GM18861 (cell line): ENCODE results near the gene DENND4C.
"Not testable (repeated sequence)": the region's sequence is repeated elsewhere in the genome, so short reads cannot be mapped to it uniquely, and the experiment has no call there.

Experiments
- ATAC-seq: cut with Tn5 transposase; IDR thresholded peaks from one replicate; pipeline ENCODE4 v1.9.1; 2021; ENCODE audit not compliant: unreplicated experiment

DENND4C gene

DNA sequence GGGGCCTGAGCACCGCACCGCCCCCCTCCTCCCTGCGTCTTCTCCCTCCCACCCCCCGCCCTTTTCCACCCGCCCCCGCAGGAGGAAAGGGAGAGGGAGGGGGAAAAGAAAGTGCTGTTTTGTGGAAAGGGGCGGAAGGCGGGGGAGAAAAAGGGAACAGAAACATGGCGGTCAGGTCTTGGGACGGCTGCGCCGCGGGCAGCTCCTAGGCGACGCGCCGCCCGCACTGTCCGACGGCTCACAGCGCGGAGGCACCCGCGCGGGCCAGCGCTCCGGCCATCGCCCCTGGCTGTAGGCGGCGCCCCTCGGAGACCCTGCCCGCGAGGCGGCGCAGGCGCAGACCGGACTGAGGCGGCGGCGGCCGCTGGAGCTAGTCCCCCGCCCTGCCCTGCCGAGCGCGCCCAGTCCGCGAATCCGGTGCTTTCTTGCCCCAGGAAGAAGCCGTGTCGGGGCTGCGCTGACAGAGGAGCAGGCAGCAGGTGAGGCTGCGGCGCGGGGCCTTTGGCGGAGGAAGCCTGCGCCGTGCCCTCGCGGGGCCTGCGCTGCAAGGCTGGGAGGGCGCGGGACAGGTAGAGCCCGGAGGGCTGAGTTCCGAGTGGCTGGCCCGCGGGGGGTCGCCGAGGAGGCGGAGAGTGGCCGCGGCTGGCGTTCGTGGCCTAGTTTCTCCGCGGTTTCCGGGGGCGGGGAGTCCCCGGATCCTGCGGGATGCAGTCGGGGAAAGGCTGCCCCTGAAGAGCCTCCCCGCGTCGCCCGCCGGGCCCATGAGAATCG lies at the start of gene DENND4C:
Gene DENND4C, plus strand, starts transcription at position 339 of the 771 bp plus-strand sequence. CDS start 45,482 bp downstream, outside the sequence.
- ATAC-seq = peak; percentile 71

DNA sequence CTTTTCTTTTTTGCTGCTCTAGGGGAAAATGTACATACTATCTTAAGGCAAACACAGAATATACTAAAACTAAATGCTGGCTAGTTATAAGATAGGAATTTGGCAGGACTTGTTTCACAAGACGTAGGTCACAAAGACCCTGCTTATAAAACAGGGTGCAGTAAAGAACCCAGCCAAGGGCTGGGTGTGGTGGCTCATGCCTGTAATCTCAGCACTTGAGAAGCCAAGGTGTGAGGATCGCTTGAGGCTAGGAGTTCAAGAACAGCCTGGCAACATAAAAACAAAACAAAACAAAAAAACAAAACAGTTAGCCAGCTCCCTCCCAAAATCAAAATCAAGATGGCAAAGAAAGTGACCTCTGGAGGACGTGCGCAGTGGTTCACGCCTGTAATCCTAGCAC lies 49.5 kb upstream of the DENND4C start:
- no peak for ATAC-seq

DNA sequence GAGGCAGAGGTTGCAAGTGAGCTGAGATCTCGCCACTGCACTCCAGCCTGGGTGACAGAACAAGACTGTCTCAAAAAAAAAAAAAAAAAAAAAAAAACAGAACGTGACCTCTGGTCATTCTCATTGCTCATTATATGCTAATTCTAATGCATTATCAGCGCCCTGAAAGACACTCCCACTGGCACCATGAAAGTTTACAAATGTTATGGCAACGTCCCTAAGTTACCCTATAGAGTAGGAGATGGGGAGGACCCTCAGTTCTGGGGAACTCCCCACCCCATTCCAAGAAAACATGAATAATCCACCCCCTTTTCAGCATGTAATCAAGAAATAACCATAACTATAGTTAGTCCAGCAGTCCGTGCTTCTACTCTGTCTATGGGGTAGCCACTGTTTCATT lies 48.9 kb upstream of the DENND4C start:
- ATAC-seq = no peak

DNA sequence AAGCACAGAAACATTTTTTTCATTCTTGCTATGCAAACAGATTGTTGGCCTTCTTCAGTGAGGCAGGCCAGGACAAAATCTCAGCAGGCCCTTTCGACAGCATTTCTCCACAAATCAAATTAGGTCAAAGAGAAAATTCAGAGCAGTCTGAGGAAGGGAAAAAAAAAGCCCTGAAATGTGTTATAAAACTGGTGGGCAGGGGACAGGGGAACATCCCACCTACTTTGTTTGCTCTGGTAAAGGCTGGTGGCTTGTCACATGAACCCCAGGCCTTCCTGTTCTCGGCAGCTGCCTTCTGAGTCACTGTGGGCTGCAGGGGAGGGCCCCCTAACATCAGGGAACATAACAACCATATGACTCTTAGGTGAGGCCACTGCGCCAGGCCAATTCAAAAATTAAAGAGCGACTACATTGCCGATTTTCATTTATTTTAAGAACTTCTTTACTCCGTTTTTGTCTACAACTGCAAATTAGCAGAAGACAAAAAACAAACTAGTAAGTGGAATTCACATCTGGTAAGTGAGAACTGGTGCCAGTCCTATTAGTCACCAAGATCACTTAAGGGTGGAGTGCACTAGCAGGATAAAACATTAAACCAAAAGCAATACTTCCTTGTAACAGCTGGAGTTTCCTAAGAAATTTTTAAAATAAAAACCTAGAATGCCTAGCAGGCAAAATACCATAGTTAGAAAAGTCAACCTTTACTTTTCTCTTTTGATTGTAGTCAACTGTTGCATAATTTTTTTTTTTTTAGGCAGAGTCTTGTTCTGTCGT lies 46.2 kb upstream of the DENND4C start:
- ATAC-seq = peak; percentile 99

DNA sequence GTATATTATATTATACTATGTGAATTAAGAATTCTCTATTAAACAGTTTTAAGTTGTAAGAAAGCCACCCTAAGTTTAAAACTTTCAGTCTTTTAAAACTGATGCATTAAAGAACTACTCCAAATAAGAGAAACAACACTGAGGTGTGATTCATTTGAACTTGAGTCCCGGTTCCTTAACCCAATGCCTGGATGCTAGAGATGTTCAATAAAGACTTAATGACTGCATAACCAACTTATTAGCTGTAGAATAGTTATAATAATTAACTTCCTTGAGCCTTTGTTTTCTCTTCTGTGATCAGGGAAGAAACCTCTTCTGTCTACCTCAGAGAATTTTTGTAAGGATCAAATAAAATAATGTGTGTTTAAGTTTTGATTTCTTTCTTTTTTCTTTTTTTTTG lies 45.3 kb upstream of the DENND4C start:
- no peak for ATAC-seq

DNA sequence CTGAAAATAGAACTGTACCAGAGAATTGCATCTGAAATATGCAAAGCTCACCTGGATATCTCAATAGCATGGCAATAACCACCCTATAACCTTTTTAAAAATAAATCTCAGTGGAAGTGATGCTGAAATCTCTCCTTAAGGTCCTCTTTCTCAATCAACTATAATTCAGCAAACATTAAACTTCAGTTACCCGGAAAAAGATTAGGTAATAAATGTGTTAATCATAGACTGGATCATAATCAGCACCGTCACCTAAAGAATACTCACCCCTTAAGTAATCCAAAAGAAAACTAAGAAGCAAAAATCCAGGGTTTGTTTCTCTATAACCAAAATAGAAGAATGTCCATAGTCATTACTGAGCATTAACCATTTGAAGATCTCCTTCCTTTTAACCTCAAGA lies 44.3 kb upstream of the DENND4C start:
- ATAC-seq = no peak

DNA sequence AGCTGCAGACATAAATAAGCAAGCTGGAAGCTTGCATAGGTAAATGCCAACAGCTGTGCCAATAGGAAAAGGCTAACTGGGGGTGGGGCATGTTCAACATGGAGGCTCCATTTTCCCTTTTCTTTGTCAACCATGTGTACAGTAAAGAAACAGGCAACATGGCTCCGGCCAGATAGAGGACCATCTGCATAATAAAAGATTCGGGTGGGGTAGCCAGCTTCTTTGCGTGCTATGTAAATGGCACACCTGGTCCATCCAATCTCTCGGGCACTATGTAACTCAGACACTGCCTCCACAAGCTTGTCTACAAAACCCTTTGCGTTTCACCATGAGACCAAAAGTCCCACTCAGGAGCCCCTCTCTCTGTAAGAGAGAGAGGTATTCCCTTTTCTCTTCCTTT lies 41.7 kb upstream of the DENND4C start:
- no peak for ATAC-seq

DNA sequence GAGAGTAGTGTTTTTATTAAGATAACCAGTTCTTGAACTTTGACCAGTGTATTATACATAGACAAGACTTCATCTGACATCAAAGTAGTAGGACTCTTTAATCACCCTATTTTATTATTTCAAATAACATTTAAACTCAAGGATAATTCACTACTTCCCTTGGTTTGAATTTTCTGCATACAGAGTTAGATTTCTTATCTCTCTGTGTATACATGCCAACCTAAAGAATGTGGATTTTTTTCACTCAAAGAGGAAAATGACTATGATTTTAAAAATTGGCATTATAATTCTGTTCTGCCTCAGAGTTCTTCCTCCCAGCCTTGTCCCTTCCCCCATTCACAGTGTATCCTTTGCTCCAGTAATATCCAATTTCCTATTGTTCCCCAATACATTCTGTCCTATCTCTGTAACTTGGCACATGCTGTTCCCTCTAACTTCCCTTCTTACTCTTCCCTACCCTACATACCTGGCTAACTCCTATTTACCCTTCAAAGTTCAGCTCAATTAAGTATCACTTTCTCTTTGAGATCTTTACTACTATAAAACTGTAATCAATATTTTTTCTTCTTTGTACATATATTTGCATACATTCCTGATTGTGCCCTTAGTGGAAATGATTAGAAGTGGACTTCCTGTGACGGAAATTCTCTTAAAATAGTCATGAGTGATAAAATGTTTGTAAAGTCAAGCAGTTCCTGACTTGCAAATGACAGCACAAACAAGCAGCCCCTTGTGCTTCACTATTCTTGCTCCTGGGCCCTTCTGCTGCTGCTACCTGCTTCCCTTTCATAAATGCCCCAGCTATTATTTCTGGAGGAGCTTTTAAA lies 38.1 kb upstream of the DENND4C start:
- ATAC-seq = no peak

DNA sequence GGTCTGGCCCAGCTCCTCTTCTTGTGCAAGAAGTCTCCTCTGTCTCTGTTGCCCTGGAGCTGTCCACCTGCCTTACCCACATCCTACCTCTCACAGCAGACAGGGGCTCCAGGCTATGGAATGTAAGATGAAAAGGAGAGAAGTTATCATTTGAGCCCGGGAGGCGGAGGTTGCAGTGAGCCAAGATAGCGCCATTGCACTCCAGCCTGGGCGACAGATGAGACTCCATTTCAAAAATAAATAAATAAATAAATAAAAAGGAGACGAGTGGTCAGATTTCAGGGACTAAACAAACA lies 37.5 kb upstream of the DENND4C start:
- ATAC-seq = no peak

DNA sequence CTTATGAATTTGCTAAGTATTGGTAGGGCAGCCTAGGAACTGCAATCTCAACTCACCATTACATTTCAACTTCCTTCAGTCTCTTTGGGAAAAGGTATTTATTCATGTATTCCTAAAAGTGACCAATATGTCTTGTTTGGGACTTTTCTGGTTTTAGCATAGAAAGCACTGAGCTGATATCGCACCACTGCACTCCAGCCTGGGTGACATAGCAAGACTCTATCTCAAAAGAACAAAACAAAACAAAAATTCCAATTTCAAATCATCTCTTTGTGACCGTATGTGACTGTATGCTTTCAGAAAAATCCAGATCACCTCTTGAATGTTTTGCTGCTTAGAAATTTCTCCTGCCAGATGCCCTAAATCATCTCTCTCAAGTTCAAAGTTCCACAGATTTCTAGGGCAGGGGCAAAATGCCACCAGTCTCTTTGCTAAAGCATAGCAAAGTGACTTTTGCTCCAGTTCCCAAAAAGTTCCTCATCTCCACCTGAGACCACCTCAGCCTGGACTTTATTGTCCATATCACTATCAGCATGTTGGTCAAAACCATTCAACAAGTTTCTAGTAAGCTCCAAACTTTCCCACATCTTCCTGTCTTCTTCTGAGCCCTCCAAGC lies 37.0 kb upstream of the DENND4C start:
- not testable (repeated sequence) for ATAC-seq

DNA sequence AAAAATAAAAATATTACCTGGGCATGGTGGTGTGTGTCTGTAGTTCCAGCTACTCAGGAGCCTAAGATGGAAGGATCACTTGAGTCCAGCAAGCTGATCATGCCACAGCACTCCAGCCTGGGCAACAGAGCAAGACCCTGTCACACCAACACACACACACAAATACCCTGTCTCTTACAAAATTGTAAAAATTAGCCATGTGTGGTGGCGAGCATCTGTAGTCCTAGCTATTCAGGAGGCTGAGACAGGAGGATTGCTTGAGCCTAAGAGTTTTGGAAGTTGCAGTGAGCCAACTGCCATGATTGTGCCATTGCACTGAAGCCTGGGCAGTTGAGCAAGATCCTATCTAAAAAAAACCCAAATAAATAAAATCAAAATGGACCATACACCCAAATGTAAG lies 32.1 kb upstream of the DENND4C start:
- ATAC-seq = no peak

DNA sequence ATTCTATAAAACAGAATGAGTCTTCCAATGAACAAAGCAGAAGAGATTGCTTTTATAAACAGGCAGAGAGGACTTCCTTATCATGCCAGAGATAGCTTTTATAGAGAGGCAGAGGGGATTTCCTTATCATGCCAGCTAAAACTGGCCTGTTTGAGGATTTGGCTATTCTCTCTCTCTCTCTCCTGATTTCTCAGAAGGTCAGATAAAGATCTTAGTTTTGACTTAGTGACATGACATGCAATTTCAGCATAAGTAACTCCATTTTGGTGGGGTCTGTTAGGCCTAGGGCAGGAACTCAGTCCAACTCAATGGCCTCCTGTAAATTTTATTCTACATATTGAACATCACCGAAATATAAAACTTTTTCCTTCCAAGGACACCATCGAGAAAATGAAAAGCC lies 31.5 kb upstream of the DENND4C start:
- ATAC-seq = no peak

DNA sequence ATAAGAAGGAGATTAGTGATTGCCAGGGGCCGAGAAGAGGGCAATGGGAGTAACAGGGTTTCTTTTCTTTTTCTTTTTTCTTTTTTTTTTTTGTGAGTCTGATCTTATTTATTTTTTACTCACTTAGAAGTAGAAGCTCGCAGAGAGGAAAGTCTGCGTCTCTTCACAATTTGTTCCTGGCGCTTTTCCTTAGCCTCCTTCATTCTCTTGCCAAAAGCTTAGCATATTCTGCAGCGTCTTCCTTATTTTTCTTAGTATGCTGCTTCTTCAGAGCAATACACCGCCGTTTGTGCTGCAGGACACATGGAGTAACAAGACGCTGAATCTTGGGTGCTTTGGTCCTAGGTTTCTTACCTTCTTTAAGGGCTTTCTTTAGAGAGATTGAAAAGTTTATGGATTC lies 30.3 kb upstream of the DENND4C start:
- ATAC-seq = no peak

DNA sequence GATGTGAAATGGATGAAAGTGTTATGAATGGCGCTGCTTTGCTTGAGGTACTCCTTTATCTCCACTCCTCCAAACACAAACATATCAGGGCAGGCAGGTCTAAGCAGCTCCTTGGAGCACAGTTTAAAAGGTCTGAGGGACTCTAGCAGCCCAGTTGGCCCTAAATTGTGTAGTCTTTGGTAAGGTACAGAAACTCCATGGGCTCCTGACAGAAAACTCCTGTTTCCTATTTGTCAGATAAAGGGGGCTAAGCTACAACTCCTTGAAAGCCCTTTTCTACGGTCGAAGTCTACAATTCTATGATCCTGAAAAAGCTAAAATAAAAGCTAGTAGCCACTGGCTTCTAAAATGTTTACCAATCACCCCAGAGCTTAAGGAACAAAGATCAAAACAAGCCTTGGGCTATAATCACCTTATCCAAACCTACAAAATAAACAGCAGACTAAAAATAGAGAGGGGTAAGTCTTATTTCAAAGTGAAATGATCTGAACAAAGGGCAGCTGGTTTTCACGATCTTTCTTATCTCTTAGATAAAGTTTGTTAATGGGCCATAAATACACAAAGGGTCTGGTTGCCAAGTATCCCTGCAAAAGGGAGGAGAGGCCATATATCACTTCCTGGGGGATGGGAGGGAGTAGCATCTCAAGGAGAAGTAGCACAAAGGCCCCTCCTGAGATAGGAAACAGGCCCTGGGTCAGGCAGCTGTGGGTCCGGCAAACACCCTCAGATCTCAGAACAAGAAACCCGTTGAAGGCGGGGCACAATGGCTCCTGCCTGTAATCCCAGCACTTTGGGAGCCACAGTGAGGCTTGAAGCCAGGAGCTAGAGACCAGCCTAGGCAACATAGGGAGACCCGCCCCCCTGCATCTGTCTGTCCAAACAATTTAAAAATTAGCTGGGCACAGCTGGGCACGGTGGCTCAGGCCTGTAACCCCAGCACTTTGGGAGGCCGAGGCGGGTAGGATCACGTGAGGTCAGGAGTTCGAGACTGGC lies 28.3 kb upstream of the DENND4C start:
- ATAC-seq = no peak

DNA sequence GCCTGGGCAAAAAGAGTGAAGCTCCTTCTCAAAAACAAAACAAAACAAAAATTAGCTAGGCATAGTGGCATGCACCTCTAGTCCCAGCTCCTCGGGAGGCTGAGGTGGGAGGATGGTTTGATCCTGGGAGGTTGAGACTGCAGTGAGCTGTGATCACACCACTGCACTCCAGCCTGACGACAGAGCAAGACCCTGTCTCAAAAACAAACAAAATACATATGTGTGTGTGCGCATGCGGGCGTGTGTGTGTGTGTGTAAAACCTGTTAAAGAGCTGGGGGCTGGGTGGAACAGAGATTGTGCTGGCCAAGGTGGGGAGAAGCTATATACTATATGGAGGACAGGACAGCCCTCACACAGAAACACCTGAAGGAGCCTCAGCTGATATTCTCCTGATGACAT lies 27.4 kb upstream of the DENND4C start:
- ATAC-seq = no peak

DNA sequence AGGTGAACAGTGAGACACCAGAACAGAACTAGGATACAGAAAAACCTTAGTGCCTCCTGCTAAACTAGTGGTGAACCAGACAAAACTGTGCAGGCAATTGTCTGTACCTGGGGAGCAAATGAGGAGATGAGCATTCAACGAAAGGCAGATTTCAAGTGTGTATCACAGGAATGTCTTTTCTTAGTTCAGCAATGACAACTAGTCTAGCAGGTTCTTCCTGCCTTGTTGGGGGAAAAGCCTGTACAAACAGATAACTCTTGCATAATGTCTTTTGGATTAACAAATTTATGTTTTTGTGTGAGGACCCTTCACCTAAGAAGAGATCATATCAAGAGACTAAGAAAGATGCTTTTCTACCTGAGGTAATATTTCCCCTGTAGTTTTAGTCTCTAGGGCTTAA lies 21.8 kb upstream of the DENND4C start:
- no peak for ATAC-seq

DNA sequence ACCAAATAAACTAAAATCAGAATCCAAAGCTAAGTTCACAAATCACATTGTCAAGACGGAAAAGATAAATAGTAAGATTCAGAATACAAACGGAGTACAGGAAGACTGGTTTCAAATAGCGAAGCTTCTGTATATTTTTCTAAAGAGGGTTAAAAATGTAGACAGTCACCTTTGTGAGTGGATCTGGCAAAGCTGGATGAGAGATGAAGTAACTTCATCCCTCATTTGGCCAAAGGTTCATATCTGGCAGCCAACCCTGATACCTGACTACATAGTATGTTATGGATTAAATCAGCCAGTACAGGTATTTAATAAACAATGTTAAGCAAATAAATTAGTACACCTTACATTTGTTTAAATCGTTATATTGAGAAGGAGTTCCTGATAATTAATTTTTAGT lies 21.3 kb upstream of the DENND4C start:
- ATAC-seq = no peak

DNA sequence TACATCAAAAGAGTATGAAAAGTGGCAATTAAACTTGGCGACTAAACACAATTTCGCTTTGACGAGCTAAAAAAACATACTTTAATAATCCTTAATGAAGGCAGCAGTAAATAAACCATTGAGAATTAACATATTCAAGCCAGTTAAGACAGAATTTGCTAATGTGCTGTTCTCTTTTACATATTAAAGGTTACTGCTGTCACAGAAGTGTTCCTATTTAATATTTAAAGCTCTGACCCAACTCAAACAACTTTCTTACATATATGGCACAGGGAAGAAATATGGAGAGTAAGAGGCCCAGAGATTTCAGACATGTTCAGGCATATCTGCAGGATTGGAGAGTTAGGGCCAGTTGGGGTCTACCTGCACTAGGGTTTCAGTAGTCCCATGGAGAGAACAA lies 16.7 kb upstream of the DENND4C start:
- no peak for ATAC-seq

DNA sequence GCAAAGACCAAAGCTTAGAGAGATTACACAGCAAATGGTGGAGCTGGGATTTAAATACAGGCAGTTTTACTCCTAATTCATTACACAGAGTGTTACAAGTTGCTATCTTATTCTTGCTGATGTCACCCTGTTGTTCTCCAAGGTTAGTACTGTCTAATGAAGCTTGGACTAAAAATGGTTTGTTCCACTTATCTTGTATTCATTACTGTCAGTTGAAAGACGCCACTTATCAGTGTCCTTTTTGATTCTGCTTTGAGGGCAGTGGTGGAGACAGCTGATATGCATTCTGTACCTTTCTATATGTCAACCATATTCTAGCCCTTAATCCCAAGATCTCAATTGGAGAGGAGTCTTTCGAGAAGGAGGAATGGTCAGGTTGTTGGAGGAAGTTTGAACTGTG lies 14.0 kb upstream of the DENND4C start:
- ATAC-seq = no peak

DNA sequence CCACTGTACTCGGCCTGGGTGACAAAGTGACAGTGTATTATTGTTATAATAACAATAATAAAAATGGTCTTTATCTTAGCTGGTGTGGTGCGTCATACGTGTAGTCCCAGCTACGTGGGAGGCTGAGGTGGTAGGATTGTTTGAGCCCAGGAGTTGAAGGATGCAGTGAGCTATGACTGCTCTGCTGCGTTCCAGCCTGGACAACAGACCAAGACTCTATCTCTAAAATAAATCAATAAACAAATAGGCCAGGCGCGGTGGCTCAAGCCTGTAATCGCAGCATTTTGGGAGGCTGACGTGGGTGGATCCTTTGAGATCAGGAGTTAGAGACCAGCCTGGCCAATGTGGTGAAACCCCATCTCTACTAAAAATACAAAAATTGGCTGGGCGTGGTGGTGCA lies 9.2 kb upstream of the DENND4C start:
- ATAC-seq = no peak
